ENCODE data around the gene DHTKD1. TPM values are rescaled to one million over a fixed set of nuclear protein-coding genes. Genes with fewer than 3 reads are reported as not detected.
"Not testable (repeated sequence)": the region's sequence is repeated elsewhere in the genome, so short reads cannot be mapped to it uniquely, and the experiment has no call there.

Gene DHTKD1
- total RNA-seq, 1 experiment from 2014 or later = 6.8 TPM

GRCh38 chr10:12150163-12150562 lies 81.4 kb downstream of the DHTKD1 start:
- no peak for DNase-seq (ENCODE audit: low read depth)

GRCh38 chr10:12154516-12154915 lies 85.8 kb downstream of the DHTKD1 start:
- no peak for DNase-seq (ENCODE audit: low read depth)

- DNase-seq (ENCODE audit: low read depth) = no peak
Observed at GRCh38 chr10:12156367-12157123, 87.8 kb downstream of the DHTKD1 start.

- no peak for DNase-seq (ENCODE audit: low read depth)
Observed at GRCh38 chr10:12158111-12158510, 89.4 kb downstream of the DHTKD1 start.

- DNase-seq (ENCODE audit: low read depth) = no peak
Observed at GRCh38 chr10:12160664-12161063, 91.9 kb downstream of the DHTKD1 start.

- no peak for DNase-seq (ENCODE audit: low read depth)
Observed at GRCh38 chr10:12162927-12163326, 94.2 kb downstream of the DHTKD1 start.

- DNase-seq (ENCODE audit: low read depth) = no peak
Observed at GRCh38 chr10:12164085-12164484, 95.3 kb downstream of the DHTKD1 start.

GRCh38 chr10:12165036-12165435 lies 96.3 kb downstream of the DHTKD1 start:
- DNase-seq (ENCODE audit: low read depth) = no peak

GRCh38 chr10:12165999-12166775 lies 97.4 kb downstream of the DHTKD1 start:
- DNase-seq (ENCODE audit: low read depth) = no peak

- DNase-seq (ENCODE audit: low read depth) = not testable (repeated sequence)
Observed at GRCh38 chr10:12171512-12171911, 102.8 kb downstream of the DHTKD1 start.

Other genes starting within 250 kb of the DHTKD1 start
- 22.4 and 35.7 TPM in 2 replicates for gene PROSER2, start 245.6 kb upstream of the DHTKD1 start, total RNA-seq (2014; rRNA removed; shearing (Covaris generic))
- 14.2 and 14.6 TPM in 2 replicates for gene UPF2, start 26.1 kb upstream of the DHTKD1 start, total RNA-seq (2014; rRNA removed; shearing (Covaris generic))
- gene SEC61A2, start 60.7 kb downstream of the DHTKD1 start, total RNA-seq (2014; rRNA removed; shearing (Covaris generic)) = 3.3 and 5.7 TPM in 2 replicates
- 125 and 154 TPM in 2 replicates for gene NUDT5, start 126.9 kb downstream of the DHTKD1 start, total RNA-seq (2014; rRNA removed; shearing (Covaris generic))
- 143 and 190 TPM in 2 replicates for gene CDC123, start 127.2 kb downstream of the DHTKD1 start, total RNA-seq (2014; rRNA removed; shearing (Covaris generic))